Nephron progenitor cell (in vitro differentiated cells): ENCODE measurements around the gene CNTLN.

ENCODE experiments used
- DNase-seq: peaks from one replicate; pipeline ENCODE4 v3.0.0; 2021
- H3K27ac Mint-ChIP-seq: 2 replicates; pipeline ENCODE4 v1.8.0; 2021; ENCODE audit warnings: mild to moderate bottlenecking, moderate library complexity, mixed read lengths
- H3K27me3 Mint-ChIP-seq: 2 replicates; pipeline ENCODE4 v1.8.0; 2021; ENCODE audit warnings: mild to moderate bottlenecking, low read depth, mixed read lengths; ENCODE audit not compliant: poor library complexity
- H3K36me3 Mint-ChIP-seq: 2 replicates; pipeline ENCODE4 v1.8.0; 2021; ENCODE audit warnings: low read depth, mixed read lengths
- H3K4me1 Mint-ChIP-seq: 2 replicates; pipeline ENCODE4 v1.8.0; 2021; ENCODE audit warnings: mixed read lengths
- H3K4me3 Mint-ChIP-seq: 2 replicates; pipeline ENCODE4 v1.8.0; 2021; ENCODE audit warnings: mild to moderate bottlenecking, moderate library complexity, mixed read lengths
- H3K9me3 Mint-ChIP-seq: 2 replicates; pipeline ENCODE4 v1.8.0; 2021; ENCODE audit warnings: mild to moderate bottlenecking, moderate library complexity, mixed read lengths
- TF ChIP-seq, protein P1 (sequence below): fragments of 200-600 bp; sonication (generic); IDR thresholded peaks from 2 replicates; pipeline ENCODE4 v1.5.0; 2021; ENCODE audit warnings: antibody characterized with exemption

CNTLN gene, protein sequence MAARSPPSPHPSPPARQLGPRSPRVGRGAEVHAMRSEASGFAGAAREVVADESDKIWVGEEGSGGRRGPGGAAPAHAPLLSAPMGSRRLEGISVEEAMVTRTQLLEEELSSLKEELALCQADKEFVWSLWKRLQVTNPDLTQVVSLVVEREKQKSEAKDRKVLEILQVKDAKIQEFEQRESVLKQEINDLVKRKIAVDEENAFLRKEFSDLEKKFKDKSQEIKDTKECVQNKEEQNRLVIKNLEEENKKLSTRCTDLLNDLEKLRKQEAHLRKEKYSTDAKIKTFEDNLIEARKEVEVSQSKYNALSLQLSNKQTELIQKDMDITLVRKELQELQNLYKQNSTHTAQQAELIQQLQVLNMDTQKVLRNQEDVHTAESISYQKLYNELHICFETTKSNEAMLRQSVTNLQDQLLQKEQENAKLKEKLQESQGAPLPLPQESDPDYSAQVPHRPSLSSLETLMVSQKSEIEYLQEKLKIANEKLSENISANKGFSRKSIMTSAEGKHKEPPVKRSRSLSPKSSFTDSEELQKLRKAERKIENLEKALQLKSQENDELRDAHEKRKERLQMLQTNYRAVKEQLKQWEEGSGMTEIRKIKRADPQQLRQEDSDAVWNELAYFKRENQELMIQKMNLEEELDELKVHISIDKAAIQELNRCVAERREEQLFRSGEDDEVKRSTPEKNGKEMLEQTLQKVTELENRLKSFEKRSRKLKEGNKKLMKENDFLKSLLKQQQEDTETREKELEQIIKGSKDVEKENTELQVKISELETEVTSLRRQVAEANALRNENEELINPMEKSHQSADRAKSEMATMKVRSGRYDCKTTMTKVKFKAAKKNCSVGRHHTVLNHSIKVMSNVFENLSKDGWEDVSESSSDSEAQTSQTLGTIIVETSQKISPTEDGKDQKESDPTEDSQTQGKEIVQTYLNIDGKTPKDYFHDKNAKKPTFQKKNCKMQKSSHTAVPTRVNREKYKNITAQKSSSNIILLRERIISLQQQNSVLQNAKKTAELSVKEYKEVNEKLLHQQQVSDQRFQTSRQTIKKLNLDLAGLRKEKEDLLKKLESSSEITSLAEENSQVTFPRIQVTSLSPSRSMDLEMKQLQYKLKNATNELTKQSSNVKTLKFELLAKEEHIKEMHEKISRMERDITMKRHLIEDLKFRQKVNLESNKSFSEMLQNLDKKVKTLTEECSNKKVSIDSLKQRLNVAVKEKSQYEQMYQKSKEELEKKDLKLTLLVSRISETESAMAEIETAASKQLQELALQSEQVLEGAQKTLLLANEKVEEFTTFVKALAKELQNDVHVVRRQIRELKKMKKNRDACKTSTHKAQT (N-terminal part only)

DNA sequence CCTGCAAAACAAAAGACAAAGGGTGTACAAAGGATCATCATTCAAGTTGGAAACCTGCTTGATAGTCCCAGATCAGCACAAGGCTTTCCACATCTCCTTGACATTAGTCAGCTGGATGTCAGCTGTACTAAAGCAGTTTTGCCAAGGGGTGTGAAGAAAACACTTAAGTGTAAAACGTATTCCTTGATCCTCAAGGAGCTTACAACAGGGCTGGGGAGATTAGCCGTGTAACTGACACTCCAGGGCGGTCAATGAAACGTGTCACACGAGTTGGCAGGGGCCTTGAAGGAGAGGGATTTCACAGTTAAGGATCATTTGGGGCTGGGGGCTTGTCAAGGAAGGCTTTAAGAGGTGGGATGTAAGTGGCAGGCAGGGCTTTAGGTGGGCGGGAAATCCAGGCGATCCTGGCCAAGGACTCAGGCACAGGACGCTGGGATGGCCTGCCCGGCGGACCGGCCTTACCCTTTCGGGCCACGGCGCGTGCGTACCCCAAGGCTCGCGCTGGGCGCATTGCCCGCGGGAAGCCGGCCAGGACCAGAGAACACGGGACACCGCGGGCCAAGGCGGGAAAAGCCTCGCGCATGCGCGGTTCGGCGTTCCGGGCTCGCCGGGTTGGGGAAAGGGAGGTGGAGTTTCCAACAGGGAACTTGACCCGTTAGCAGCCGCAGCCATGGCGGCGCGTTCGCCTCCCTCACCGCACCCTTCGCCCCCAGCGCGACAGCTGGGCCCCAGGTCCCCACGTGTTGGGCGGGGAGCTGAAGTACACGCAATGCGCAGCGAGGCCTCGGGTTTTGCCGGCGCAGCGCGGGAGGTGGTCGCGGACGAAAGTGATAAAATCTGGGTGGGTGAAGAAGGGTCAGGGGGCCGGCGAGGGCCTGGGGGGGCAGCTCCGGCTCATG, at the start of gene CNTLN:
CNTLN (plus strand) TSS at position 645 of the 899 bp plus-strand sequence; CDS start at position 671, 26 bp downstream.
- peak; percentile 96 for DNase-seq
- Mint-ChIP-seq H3K4me1 (peaks cover 21% of the 10 kb centered on the region), H3K36me3 (peaks cover 24% of the 10 kb centered on the region), H3K9me3 (peaks cover 3% of the 10 kb centered on the region), H3K27ac (no peak within 1 kb of the TSS), H3K27me3 (peaks cover 2% of the 10 kb centered on the region), H3K4me3 (peak within 1 kb of the TSS; percentile 89)
- TF ChIP-seq, protein P1, sequence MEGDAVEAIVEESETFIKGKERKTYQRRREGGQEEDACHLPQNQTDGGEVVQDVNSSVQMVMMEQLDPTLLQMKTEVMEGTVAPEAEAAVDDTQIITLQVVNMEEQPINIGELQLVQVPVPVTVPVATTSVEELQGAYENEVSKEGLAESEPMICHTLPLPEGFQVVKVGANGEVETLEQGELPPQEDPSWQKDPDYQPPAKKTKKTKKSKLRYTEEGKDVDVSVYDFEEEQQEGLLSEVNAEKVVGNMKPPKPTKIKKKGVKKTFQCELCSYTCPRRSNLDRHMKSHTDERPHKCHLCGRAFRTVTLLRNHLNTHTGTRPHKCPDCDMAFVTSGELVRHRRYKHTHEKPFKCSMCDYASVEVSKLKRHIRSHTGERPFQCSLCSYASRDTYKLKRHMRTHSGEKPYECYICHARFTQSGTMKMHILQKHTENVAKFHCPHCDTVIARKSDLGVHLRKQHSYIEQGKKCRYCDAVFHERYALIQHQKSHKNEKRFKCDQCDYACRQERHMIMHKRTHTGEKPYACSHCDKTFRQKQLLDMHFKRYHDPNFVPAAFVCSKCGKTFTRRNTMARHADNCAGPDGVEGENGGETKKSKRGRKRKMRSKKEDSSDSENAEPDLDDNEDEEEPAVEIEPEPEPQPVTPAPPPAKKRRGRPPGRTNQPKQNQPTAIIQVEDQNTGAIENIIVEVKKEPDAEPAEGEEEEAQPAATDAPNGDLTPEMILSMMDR = no peak

DNA sequence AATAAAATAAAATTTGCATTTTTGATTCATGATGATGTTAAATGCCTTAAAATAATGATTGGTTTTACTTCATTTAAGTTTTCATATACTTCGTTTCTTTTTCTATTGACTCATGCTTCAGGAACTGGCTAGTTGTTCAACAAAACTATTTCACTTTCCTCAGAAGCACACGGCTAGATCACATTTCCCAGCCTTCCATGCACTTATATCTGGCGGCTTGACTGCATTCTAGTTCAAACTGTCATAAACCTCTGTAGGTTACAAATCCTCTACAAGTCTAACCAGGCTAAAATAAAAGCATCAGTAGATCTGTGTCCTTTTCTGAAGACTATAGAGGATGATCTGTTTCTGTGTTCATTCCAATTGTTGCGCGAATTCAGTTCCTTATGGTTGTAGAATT, 46.3 kb upstream of the CNTLN start:
- Mint-ChIP-seq H3K36me3 (no peaks in the 10 kb centered on the region), H3K9me3 (no peaks in the 10 kb centered on the region), H3K27ac (no peak overlapping the region), H3K27me3 (no peaks in the 10 kb centered on the region), H3K4me3 (no peak overlapping the region), H3K4me1 (no peaks in the 10 kb centered on the region)
- TF ChIP-seq, protein P1 = no peak
- no peak for DNase-seq

DNA sequence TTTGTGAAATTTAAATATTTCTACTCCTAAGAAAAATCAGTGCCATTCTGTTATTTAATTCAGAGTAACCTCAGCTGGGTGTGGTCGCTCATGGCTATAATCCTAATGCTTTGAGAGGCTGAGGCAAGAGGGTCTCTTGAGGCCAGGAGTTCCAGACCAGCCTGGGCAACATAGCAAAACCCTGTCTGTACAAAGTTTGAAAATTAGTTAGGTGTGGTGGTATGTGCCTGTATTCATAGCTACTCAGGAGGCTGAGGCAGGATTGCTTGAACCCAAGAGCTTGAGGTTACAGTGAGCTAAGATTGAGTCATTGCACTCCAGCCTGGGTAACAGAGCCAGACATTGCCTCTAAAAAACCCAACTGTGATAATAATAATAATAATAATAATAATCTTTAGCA, 44.8 kb upstream of the CNTLN start:
- no peaks in the 10 kb centered on the region for H3K4me1 Mint-ChIP-seq
- TF ChIP-seq, protein P1 = no peak
- DNase-seq = no peak
- no peaks in the 10 kb centered on the region for H3K36me3 Mint-ChIP-seq
- H3K27ac Mint-ChIP-seq = no peak overlapping the region
- no peaks in the 10 kb centered on the region for H3K9me3 Mint-ChIP-seq
- no peaks in the 10 kb centered on the region for H3K27me3 Mint-ChIP-seq
- H3K4me3 Mint-ChIP-seq = no peak overlapping the region

DNA sequence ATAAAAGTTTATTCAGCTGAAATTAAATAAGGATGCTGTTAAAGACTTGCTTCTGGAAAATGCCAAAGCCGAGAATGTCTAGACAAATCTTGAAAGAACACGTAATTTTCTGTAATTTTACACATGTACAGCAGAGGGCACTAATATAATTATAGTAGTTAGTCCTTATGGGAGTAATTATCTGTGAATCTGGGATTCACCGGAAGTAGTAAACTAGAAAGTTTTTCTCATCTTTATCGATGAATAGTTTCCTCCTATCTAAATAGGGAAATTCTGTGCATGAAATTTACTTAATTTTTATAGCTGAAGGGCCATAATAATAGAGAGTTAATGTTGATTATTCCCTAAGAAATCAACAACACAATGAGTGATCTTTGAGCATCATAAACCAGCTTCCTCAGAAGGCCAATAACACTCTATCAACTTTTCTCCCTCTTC, 18.4 kb upstream of the CNTLN start:
- no peaks in the 10 kb centered on the region for H3K36me3 Mint-ChIP-seq
- H3K4me3 Mint-ChIP-seq = no peak overlapping the region
- H3K9me3 Mint-ChIP-seq = peaks cover 2% of the 10 kb centered on the region
- peaks cover 17% of the 10 kb centered on the region for H3K4me1 Mint-ChIP-seq
- no peak overlapping the region for H3K27ac Mint-ChIP-seq
- DNase-seq = no peak
- TF ChIP-seq, protein P1 = peak; percentile 39
- no peaks in the 10 kb centered on the region for H3K27me3 Mint-ChIP-seq

DNA sequence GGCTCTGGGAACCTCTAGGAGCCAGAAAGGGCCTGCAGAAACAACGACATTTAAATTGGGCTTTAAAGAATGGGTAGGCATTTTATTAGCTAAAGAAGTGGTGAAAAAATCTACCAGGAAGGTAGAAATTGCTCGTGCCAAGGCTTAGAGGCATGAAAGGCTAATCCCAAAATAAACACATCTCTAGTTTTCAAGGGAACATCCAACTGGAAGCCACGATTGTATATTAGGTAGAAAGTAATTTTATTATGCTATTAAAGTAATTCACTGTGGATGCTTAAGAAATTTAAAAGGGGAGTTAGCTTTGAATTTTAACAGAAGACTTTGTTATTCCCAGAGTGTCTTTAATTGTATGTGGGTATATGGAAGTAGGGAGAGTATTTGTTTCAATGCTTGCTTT, 17.5 kb upstream of the CNTLN start:
- Mint-ChIP-seq H3K4me1 (peaks cover 17% of the 10 kb centered on the region), H3K27ac (peak overlapping the region; percentile 38), H3K36me3 (no peaks in the 10 kb centered on the region), H3K4me3 (no peak overlapping the region), H3K27me3 (no peaks in the 10 kb centered on the region), H3K9me3 (peaks cover 4% of the 10 kb centered on the region)
- TF ChIP-seq, protein P1 = no peak
- no peak for DNase-seq
